IPS-15b (cell line): ENCODE measurements around the gene PDSS2.

Source experiments
- H3K27me3 ChIP-seq: one replicate; pipeline ENCODE4 v1.6.1; 2013; ENCODE audit warnings: low read length; ENCODE audit not compliant: control insufficient read depth, insufficient read depth
- H3K36me3 ChIP-seq: one replicate; pipeline ENCODE4 v1.6.1; 2013; ENCODE audit warnings: low read length; ENCODE audit not compliant: control insufficient read depth, insufficient read depth
- H3K4me1 ChIP-seq: one replicate; pipeline ENCODE4 v1.6.1; 2013; ENCODE audit warnings: mild to moderate bottlenecking, low read length; ENCODE audit not compliant: control insufficient read depth, insufficient read depth
- H3K4me3 ChIP-seq: one replicate; pipeline ENCODE4 v1.5.1; 2013; ENCODE audit warnings: low read depth, low read length
- H3K9ac ChIP-seq: one replicate; pipeline ENCODE4 v1.6.1; 2013; ENCODE audit warnings: low read depth, mild to moderate bottlenecking, low read length
- H3K9me3 ChIP-seq: one replicate; pipeline ENCODE4 v1.6.1; 2013; ENCODE audit warnings: mild to moderate bottlenecking, low read length; ENCODE audit not compliant: control insufficient read depth, insufficient read depth

The PDSS2 gene

GRCh38 chr6:107274288-107274687 is 185.1 kb downstream of the PDSS2 start:
- H3K27me3 ChIP-seq: no peaks in the 10 kb centered on the region
- no peaks in the 10 kb centered on the region for H3K36me3 ChIP-seq
- H3K9ac ChIP-seq: no peak overlapping the region
- no peak overlapping the region for H3K4me3 ChIP-seq
- H3K9me3 ChIP-seq: no peaks in the 10 kb centered on the region
- H3K4me1 ChIP-seq: no peaks in the 10 kb centered on the region

GRCh38 chr6:107272246-107272645 is 187.1 kb downstream of the PDSS2 start:
- Histone ChIP-seq H3K9me3 (no peaks in the 10 kb centered on the region), H3K27me3 (no peaks in the 10 kb centered on the region), H3K9ac (no peak overlapping the region), H3K4me1 (no peaks in the 10 kb centered on the region), H3K36me3 (no peaks in the 10 kb centered on the region), H3K4me3 (no peak overlapping the region)

GRCh38 chr6:107271208-107271790 is 188.1 kb downstream of the PDSS2 start:
- Histone ChIP-seq H3K9me3 (no peaks in the 10 kb centered on the region), H3K9ac (no peak overlapping the region), H3K27me3 (no peaks in the 10 kb centered on the region), H3K4me1 (peaks cover 9% of the 10 kb centered on the region), H3K36me3 (no peaks in the 10 kb centered on the region), H3K4me3 (no peak overlapping the region)

- H3K9me3 ChIP-seq: no peaks in the 10 kb centered on the region
- H3K9ac ChIP-seq: no peak overlapping the region
- H3K4me1 ChIP-seq: peaks cover 11% of the 10 kb centered on the region
- H3K27me3 ChIP-seq: no peaks in the 10 kb centered on the region
- H3K4me3 ChIP-seq: no peak overlapping the region
- no peaks in the 10 kb centered on the region for H3K36me3 ChIP-seq
Measured at GRCh38 chr6:107267634-107268033, 191.7 kb downstream of the PDSS2 start.

- H3K4me3 ChIP-seq: no peak overlapping the region
- H3K36me3 ChIP-seq: no peaks in the 10 kb centered on the region
- no peak overlapping the region for H3K9ac ChIP-seq
Measured at GRCh38 chr6:107267006-107267405, 192.4 kb downstream of the PDSS2 start.

GRCh38 chr6:107266563-107266962 is 192.8 kb downstream of the PDSS2 start:
- Histone ChIP-seq H3K4me1 (peaks cover 11% of the 10 kb centered on the region), H3K36me3 (no peaks in the 10 kb centered on the region), H3K9me3 (no peaks in the 10 kb centered on the region), H3K9ac (no peak overlapping the region), H3K4me3 (no peak overlapping the region), H3K27me3 (no peaks in the 10 kb centered on the region)

More at GRCh38 chr6:107267006-107267405, 192.4 kb downstream of the PDSS2 start:
- Histone ChIP-seq H3K4me1 (peaks cover 11% of the 10 kb centered on the region), H3K27me3 (no peaks in the 10 kb centered on the region), H3K9me3 (no peaks in the 10 kb centered on the region)

GRCh38 chr6:107264357-107264840 is 195.0 kb downstream of the PDSS2 start:
- peaks cover 11% of the 10 kb centered on the region for H3K4me1 ChIP-seq
- no peaks in the 10 kb centered on the region for H3K36me3 ChIP-seq
- no peak overlapping the region for H3K4me3 ChIP-seq
- no peak overlapping the region for H3K9ac ChIP-seq
- no peaks in the 10 kb centered on the region for H3K9me3 ChIP-seq
- H3K27me3 ChIP-seq: no peaks in the 10 kb centered on the region

GRCh38 chr6:107259951-107260350 is 199.4 kb downstream of the PDSS2 start:
- Histone ChIP-seq H3K4me1 (no peaks in the 10 kb centered on the region), H3K36me3 (no peaks in the 10 kb centered on the region), H3K4me3 (no peak overlapping the region), H3K9me3 (no peaks in the 10 kb centered on the region), H3K9ac (no peak overlapping the region), H3K27me3 (no peaks in the 10 kb centered on the region)

GRCh38 chr6:107248147-107248546 is 211.2 kb downstream of the PDSS2 start:
- H3K4me1 ChIP-seq: peaks cover 2% of the 10 kb centered on the region
- H3K9ac ChIP-seq: no peak overlapping the region
- H3K27me3 ChIP-seq: no peaks in the 10 kb centered on the region
- H3K4me3 ChIP-seq: no peak overlapping the region
- H3K9me3 ChIP-seq: no peaks in the 10 kb centered on the region
- H3K36me3 ChIP-seq: no peaks in the 10 kb centered on the region

GRCh38 chr6:107246972-107247615 is 212.3 kb downstream of the PDSS2 start:
- H3K9ac ChIP-seq: no peak overlapping the region
- H3K4me3 ChIP-seq: no peak overlapping the region
- no peaks in the 10 kb centered on the region for H3K27me3 ChIP-seq
- peaks cover 2% of the 10 kb centered on the region for H3K4me1 ChIP-seq
- no peaks in the 10 kb centered on the region for H3K36me3 ChIP-seq
- H3K9me3 ChIP-seq: no peaks in the 10 kb centered on the region

GRCh38 chr6:107246249-107246971 is 213.0 kb downstream of the PDSS2 start:
- Histone ChIP-seq H3K9ac (no peak overlapping the region), H3K27me3 (no peaks in the 10 kb centered on the region), H3K4me1 (peaks cover 2% of the 10 kb centered on the region), H3K36me3 (no peaks in the 10 kb centered on the region), H3K9me3 (no peaks in the 10 kb centered on the region), H3K4me3 (no peak overlapping the region)
